WI38 (cell line): ENCODE data around the gene MYRF.

Source experiments
- H3K4me3 ChIP-seq: 2 replicates; pipeline ENCODE4 v1.5.1; 2011; ENCODE audit warnings: low read depth, mild to moderate bottlenecking, control low read depth, low read length
- TF ChIP-seq, protein P1 (sequence below): IDR thresholded peaks from 2 replicates; pipeline ENCODE4 v1.5.1; 2012; ENCODE audit warnings: low read depth, mild to moderate bottlenecking, control low read depth, low read length

MYRF gene

DNA sequence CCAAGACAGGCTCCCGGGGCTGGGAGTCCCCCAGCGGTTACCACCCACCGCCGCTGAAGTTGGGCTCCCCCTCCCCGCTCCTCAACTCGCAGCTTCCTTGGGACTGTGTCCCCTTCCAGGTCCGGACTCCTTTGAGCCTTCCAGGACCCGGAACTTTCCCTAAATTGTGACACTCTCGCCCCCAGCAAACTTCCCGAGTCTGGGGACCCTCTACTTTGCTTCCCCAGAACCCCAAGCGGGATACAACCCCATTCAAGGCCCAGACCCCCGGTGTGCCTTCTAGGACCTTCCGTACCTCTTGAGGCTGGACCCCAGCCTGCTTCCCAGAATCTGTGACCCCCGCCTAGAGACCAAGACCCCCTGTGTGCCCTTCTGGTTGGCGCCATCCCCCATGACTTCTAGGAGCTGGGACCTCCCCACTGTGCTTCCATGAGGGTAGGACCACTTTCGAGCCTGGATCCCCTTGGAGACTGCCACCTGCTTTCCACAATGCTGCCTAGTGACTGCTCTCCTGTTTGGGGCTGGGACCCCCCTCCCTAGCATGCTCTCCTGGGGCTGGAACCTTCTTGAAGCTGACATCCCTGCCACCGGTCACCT lies 587 bp downstream of the MYRF start:
- peak overlapping the region; percentile 48 for H3K4me3 ChIP-seq
- TF ChIP-seq, protein P1, sequence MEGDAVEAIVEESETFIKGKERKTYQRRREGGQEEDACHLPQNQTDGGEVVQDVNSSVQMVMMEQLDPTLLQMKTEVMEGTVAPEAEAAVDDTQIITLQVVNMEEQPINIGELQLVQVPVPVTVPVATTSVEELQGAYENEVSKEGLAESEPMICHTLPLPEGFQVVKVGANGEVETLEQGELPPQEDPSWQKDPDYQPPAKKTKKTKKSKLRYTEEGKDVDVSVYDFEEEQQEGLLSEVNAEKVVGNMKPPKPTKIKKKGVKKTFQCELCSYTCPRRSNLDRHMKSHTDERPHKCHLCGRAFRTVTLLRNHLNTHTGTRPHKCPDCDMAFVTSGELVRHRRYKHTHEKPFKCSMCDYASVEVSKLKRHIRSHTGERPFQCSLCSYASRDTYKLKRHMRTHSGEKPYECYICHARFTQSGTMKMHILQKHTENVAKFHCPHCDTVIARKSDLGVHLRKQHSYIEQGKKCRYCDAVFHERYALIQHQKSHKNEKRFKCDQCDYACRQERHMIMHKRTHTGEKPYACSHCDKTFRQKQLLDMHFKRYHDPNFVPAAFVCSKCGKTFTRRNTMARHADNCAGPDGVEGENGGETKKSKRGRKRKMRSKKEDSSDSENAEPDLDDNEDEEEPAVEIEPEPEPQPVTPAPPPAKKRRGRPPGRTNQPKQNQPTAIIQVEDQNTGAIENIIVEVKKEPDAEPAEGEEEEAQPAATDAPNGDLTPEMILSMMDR: no peak

DNA sequence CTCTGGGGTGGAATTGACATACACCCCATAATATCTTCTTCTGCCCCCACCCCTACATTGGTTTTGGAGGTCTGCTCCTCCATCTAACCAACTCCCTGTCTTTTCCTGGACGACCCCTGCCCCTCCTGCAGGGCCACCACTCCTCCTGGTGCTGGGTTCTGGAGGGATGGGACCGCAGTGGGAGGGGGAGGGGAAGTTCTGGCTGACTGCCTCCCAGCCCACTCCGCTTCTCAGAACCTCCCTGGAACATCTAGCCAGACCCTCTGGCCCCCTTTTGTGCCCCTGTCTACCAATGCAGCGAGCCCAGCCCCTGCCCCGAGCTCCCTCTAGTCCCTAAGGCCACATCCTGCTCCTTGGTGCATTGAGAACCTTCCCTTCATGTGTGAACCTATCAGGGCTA lies 1.2 kb downstream of the MYRF start:
- TF ChIP-seq, protein P1: no peak
- no peak overlapping the region for H3K4me3 ChIP-seq

DNA sequence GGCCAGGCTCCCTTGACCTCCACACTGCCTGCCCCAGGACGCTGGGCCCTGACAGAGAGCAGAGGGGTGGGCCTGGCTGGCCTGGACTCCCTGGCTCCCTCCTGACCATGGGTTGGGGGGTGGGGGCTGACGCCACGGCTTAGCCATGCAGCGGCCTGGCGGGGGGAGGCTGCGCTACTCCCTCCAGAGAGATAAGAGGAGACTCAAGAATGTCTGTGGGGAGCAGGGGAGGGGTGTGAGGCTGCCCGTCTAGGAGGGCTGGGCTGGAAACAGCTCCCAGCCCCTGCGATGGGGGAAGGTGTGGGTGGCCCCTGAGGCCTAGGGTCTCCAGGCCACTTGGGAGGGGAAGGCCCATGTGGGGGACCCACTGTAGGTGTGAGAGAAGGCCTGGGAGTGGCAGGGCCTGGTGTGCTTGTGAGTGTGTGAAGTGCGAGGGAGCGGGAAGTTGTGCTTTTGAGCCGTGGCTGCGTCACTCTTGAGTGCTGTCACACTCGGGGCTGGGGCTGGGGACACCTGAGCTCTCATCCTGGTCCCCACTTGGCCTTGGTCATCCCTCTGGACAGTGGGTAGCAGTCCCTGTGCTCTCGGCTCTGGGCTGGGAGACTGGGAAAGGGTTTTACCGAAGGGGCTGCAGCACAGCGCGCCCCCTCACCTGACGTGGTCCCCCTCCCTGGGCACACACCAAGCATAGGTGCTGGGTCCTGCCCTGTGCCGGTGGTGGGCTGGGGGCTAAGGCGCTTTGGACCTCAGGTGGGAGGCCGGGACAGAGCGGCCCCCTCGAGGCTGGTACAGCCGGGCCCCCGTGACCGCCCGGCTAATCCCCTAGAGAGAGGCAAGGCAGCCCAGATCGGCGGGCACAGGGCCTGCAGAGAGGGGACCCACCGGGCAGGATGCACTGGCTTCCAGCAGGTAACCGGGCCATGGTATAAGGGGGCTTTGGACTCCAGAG lies 2.4 kb downstream of the MYRF start:
- no peak overlapping the region for H3K4me3 ChIP-seq
- TF ChIP-seq, protein P1: no peak

DNA sequence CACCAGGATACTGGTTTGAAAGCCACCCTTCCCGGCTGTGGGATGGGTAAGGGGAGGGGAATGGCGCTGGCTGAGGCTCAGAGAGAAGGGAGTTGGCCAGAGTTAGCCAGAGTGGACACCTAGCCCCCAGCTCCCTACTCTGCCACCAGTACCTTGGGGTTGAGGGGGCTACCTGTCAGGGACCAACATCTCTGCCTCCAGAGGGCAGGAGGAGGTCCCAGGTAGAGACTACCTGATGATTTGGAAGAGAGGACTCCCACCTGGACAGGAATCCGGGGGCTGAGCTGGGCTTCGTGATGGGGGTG lies 3.7 kb downstream of the MYRF start:
- TF ChIP-seq, protein P1: no peak
- H3K4me3 ChIP-seq: no peak overlapping the region

DNA sequence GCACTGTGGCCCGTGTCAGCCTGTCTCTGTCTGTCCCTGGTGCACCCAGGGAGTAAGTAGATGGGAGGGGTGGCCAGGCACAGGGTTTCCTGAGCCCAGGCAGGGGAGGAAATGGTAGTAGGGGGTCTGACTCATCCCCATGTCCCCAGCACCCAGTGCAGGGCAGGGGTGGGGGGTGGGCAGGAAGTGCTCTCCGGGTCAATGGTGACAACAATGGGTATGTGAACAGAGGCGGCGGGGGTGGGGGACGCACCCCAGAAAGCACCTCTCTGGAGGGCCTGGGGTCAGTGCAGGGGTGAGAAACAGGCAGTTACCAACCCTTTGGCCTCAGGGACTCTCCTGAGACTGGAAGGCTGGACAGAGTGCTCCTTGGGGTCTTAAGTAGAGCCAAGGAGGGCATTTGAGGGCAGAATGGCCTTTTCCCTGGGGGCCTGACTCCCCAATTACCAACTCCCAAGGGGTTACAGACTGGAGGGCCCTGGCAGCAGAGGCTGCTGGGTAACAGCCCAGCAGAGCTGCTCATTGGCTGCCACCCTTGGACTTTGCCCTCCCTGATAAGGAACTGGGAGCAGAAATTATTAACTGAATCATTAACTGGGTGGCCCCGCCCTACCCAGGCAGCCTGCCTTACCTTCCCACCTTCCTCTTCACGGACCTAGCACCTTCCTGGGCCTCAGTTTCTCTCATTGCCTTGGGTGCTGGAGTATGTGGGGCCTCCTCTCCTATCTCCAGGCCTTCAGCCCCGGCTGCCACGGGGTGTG lies 4.2 kb downstream of the MYRF start:
- TF ChIP-seq, protein P1: no peak
- H3K4me3 ChIP-seq: no peak overlapping the region

DNA sequence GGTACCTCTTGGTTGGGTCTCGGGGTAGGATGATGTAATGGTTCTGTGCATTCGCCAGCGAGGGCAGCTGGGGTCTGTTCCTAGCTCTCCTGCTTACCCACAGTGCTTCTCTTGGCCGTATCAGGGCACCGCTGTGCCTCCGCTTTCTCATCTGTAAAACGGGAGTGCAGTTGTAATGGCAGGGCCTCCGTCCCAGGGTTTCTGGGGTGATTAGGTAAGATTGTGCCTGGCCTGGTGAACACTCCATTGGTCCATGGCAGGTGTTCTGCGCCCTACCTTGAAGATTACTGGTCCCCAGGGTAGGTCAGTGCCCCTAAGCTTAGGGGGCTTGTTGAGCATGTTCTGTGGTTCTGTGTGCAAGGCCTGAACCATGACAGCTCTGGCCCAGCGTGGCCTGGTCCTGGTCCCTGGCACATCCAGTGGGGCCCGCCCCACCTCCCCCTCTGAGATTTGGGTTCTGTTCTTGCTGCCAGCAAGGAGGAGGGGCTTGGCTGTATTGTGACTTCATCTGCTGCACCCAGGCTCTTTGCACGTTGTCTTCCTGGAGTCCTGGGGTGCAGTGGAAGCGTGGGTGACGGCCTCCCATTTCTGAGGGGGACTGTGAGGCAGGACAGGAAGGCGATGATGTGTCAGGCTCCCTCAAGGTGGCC lies 4.9 kb downstream of the MYRF start:
- TF ChIP-seq, protein P1: no peak
- H3K4me3 ChIP-seq: no peak overlapping the region
